GM12878 (cell line): Measurements from ENCODE around the gene ASIC4. TPM values are rescaled to one million over a fixed set of nuclear protein-coding genes. Genes with fewer than 3 reads are reported as not detected.

Experiments
- ATAC-seq: fragments of 200-7000 bp; cut with Tn5 transposase; 3 replicates; pipeline ENCODE4 v1.9.1; 2020; ENCODE audit warnings: mild to moderate bottlenecking, moderate library complexity
- BruUV-seq: library from RNA; stranded (reverse); fragments of 400-500 nt; replicated peaks from 2 replicates; lab custom pipeline; 2021; lab: Mats Ljungman, UMichigan
- CTCF ChIA-PET: fragments of 300-600 bp; sonication (Branson Sonifier 250); formaldehyde crosslinking; extraction: SDS; loops from one replicate; lab custom pipeline; 2021; ENCODE audit warnings: inconsistent platforms; lab: Yijun Ruan, JAX
- POLR2A ChIA-PET: fragments of 350-600 bp; formaldehyde crosslinking; extraction: SDS; loops from one replicate; lab custom pipeline; 2021; ENCODE audit warnings: inconsistent platforms; lab: Charles Lee
- RAD21 ChIA-PET: fragments of 300-600 bp; sonication (Branson Sonifier 250); formaldehyde crosslinking; loops from one replicate; lab custom pipeline; 2023; ENCODE audit warnings: antibody characterized with exemption; ENCODE audit not compliant: unreplicated experiment; lab: Charles Lee
- SMC1A ChIA-PET: fragments of 300-600 bp; sonication (Branson Sonifier 250); formaldehyde crosslinking; loops from one replicate; lab custom pipeline; 2023; ENCODE audit not compliant: unreplicated experiment, uncharacterized antibody; lab: Charles Lee
- DNase-seq: peaks from one replicate; pipeline ENCODE4 v3.0.0-alpha.2; 2011; ENCODE audit warnings: low read depth, low spot score
- FAIRE-seq: peaks from 3 replicates; lab custom pipeline; 2011; peaks lifted over from hg19 to GRCh38; lab: Jason Lieb, UNC
- H2AFZ ChIP-seq: 2 replicates; pipeline ENCODE4 v1.6.0; 2011; ENCODE audit warnings: low read depth, low read length, control low read depth; ENCODE audit not compliant: control insufficient read depth
- H3K27ac ChIP-seq: 2 replicates; pipeline ENCODE4 v1.5.1; 2011; ENCODE audit warnings: control low read depth; ENCODE audit not compliant: control insufficient read depth, insufficient read depth
- H3K27me3 ChIP-seq, 2 experiments: replicated peaks in 1 of 2; 2 replicates each; pipeline versions ENCODE4 v1.6.0 to v1.6.1; 2011; ENCODE audit warnings: low read length in 1 of 2; ENCODE audit not compliant: control insufficient read depth in 2 of 2, insufficient read depth in 2 of 2
- H3K36me3 ChIP-seq, 2 experiments: 2 replicates each; pipeline ENCODE4 v1.5.1; 2011; ENCODE audit warnings: low read length in 1 of 2; ENCODE audit not compliant: control insufficient read depth in 2 of 2, insufficient read depth in 2 of 2
- H3K4me1 ChIP-seq: 2 replicates; pipeline ENCODE4 v1.6.1; 2011; ENCODE audit warnings: mild to moderate bottlenecking, low read length, moderate library complexity, mixed read lengths; ENCODE audit not compliant: control insufficient read depth, insufficient read depth
- H3K4me2 ChIP-seq: 2 replicates; pipeline ENCODE4 v1.6.0; 2011; ENCODE audit warnings: control low read depth; ENCODE audit not compliant: control insufficient read depth, insufficient read depth
- H3K4me3 ChIP-seq: fragments of 200-600 bp; sonication (generic); 2 replicates; pipeline ENCODE4 v1.5.1; 2016
- H3K79me2 ChIP-seq: 2 replicates; pipeline ENCODE4 v1.6.0; 2011; ENCODE audit warnings: low read length; ENCODE audit not compliant: control insufficient read depth, insufficient read depth
- H3K9ac ChIP-seq: 2 replicates; pipeline ENCODE4 v1.8.0; 2011; ENCODE audit warnings: low read length, control low read depth, mixed read lengths; ENCODE audit not compliant: control insufficient read depth, insufficient read depth
- H3K9me3 ChIP-seq: replicated peaks from 3 replicates; pipeline ENCODE4 v1.5.1; 2011; ENCODE audit warnings: mild to moderate bottlenecking, low read length; ENCODE audit not compliant: control insufficient read depth, insufficient read depth
- H4K20me1 ChIP-seq: 2 replicates; pipeline ENCODE4 v1.6.0; 2011; ENCODE audit not compliant: control insufficient read depth, insufficient read depth
- BRCA1 ChIP-seq: IDR thresholded peaks from 2 replicates; pipeline ENCODE4 v1.6.1; 2011; ENCODE audit warnings: low read depth, low read length, improper control_type of control experiment
- CBFB ChIP-seq: IDR thresholded peaks from 2 replicates; pipeline ENCODE4 v1.6.1; 2016; ENCODE audit warnings: antibody characterized with exemption, low read depth
- GABPA ChIP-seq: IDR thresholded peaks from 2 replicates; pipeline ENCODE4 v1.6.1; 2014; ENCODE audit warnings: antibody characterized with exemption, low read depth, mild to moderate bottlenecking, inconsistent platforms
- RUNX3 ChIP-seq: IDR thresholded peaks from 2 replicates; pipeline ENCODE4 v1.6.1; 2012; ENCODE audit warnings: low read length, inconsistent platforms
- TAF1 ChIP-seq: IDR thresholded peaks from 2 replicates; pipeline ENCODE4 v1.6.1; 2011; ENCODE audit warnings: mild to moderate bottlenecking, low read depth, low read length, borderline replicate concordance
- WGBS: methylation state at CpG from one replicate; pipeline ENCODE4 v1.1.6; 2016; ENCODE audit warnings: low lambda C conversion rate; ENCODE audit not compliant: insufficient replicate concordance, insufficient coverage; ENCODE audit errors: missing lambda C conversion rate; 5-methylcytosine and 5-hydroxymethylcytosine counted together
- in situ Hi-C: fragments of 300-500 bp; cut with MboI; formaldehyde crosslinking; loops from 9 replicates; pipeline ENCODE4 v1.14.3; 2018; ENCODE audit warnings: mixed read lengths
- intact Hi-C: fragments of 100-400 bp; cut with micrococcal nuclease; formaldehyde crosslinking; loops from one replicate; pipeline ENCODE4 v1.14.2; 2022; ENCODE audit not compliant: unreplicated experiment
- polyA plus RNA-seq, 11 experiments: library from polyadenylated mRNA; depleted of rRNA in 4 of 11; unstranded in 6 of 11; stranded (reverse) in 5 of 11; fragments of >200 nt; fragmentation: Nextera tagmentation in 4 of 11; fragmentation: Illumina TruSeq in 1 of 11; extraction: Ambion mirVana in 4 of 11; extraction: Trizol in 1 of 11; gene quantifications; 1 replicate in 1 of 11; 2 replicates in 10 of 11; pipeline versions ENCODE4 v1.2.1 to v1.2.3, GENCODE V29; 2011 to 2016; ENCODE audit warnings: inconsistent platforms in 2 of 11, missing spikeins in 2 of 11, low read depth in 1 of 11
- total RNA-seq, 4 experiments: library from RNA; depleted of rRNA in 3 of 4; stranded (reverse); fragments of >200 nt in 3 of 4; fragmentation: Illumina TruSeq in 1 of 4; extraction: Trizol in 1 of 4; gene quantifications; 2 replicates each; pipeline versions ENCODE4 v1.2.1 to v1.2.3, GENCODE V29; 2013 to 2021

Gene ASIC4
- total and polyA plus RNA-seq, 10 of the 15 experiments (the other 5 are each of a cell fraction or from before 2014, with no cell fraction given) = 0.01 TPM; not detected in 9

- no peaks in the 10 kb centered on the region for H3K79me2 ChIP-seq
- H3K9me3 ChIP-seq = no peaks in the 10 kb centered on the region
- 60% methylated on average over 35 of the region's 35 CpGs for WGBS
- no peak overlapping the region for H3K4me3 ChIP-seq
- POLR2A ChIA-PET = no interaction called here
- in situ Hi-C loops (no loop called here), intact Hi-C loops (no loop called here)
- BruUV-seq = no TSS peak
- no peak overlapping the region for H2AFZ ChIP-seq
- CTCF ChIA-PET = interaction anchor here (0.9 kb wide), 1 partner anchor 265 kb away, joined by 3 read pairs; no protein-coding TSS in a partner anchor
- H4K20me1 ChIP-seq = no peaks in the 10 kb centered on the region
- no peak overlapping the region for H3K27ac ChIP-seq
- no peak for FAIRE-seq
- no peak for DNase-seq
- SMC1A ChIA-PET = no interaction called here
- H3K4me1 ChIP-seq = no peaks in the 10 kb centered on the region
- RAD21 ChIA-PET = no interaction called here
- H3K27me3 ChIP-seq = peaks cover 2 to 5% of the 10 kb centered on the region in 2 experiments; a peak in 3 of 4 replicates
- no peak for ATAC-seq
- TF ChIP-seq BRCA1 = no peak
- no peak overlapping the region for H3K4me2 ChIP-seq
- no peak overlapping the region for H3K9ac ChIP-seq
- H3K36me3 ChIP-seq = no peaks in the 10 kb centered on the region
Measured at GRCh38 chr2:219567791-219568361, 53.6 kb downstream of the ASIC4 start.

- Histone ChIP-seq H3K9me3 (no peaks in the 10 kb centered on the region), H3K36me3 (no peaks in the 10 kb centered on the region), H4K20me1 (no peaks in the 10 kb centered on the region), H3K4me1 (no peaks in the 10 kb centered on the region), H3K4me3 (no peak overlapping the region), H3K79me2 (no peaks in the 10 kb centered on the region), H2AFZ (no peak overlapping the region), H3K9ac (no peak overlapping the region), H3K27ac (no peak overlapping the region), H3K27me3 (peaks cover 2 to 5% of the 10 kb centered on the region in 2 experiments; a peak in 3 of 4 replicates), H3K4me2 (no peak overlapping the region)
- ATAC-seq = no peak
- no peak for DNase-seq
- 33% methylated on average over 6 of the region's 6 CpGs for WGBS
- FAIRE-seq = no peak
- POLR2A ChIA-PET = no interaction called here
- BruUV-seq = no TSS peak
- in situ Hi-C loops (no loop called here), intact Hi-C loops (no loop called here)
- RAD21 ChIA-PET = no interaction called here
- SMC1A ChIA-PET = no interaction called here
- CTCF ChIA-PET = interaction anchor here (0.6 kb wide), 1 partner anchor 184 kb away, joined by 3 read pairs; no protein-coding TSS in a partner anchor
- TF ChIP-seq GABPA (no peak), RUNX3 (no peak), TAF1 (no peak), CBFB (no peak)
Measured at GRCh38 chr2:219569041-219569440, 54.8 kb downstream of the ASIC4 start.
